Type B pancreatic cell (in vitro differentiated cells): ENCODE results near the gene SH3RF2. TPM values are rescaled to one million over a fixed set of nuclear protein-coding genes. Genes with fewer than 3 reads are reported as not detected.

ENCODE experiments used
- DNase-seq: peaks from one replicate; pipeline ENCODE4 v3.0.0; 2021; ENCODE audit warnings: mixed read lengths; ENCODE audit not compliant: unreplicated experiment; ENCODE audit errors: extremely low spot score
- H3K27ac Mint-ChIP-seq: 2 replicates; pipeline ENCODE4 v1.8.0; 2021; ENCODE audit warnings: mild to moderate bottlenecking, mixed read lengths
- H3K27me3 Mint-ChIP-seq: 2 replicates; pipeline ENCODE4 v1.8.0; 2021; ENCODE audit warnings: mixed read lengths
- H3K36me3 Mint-ChIP-seq: 2 replicates; pipeline ENCODE4 v1.8.0; 2021; ENCODE audit warnings: mixed read lengths
- H3K4me1 Mint-ChIP-seq: one replicate; pipeline ENCODE4 v1.8.0; 2021; ENCODE audit warnings: mixed read lengths; ENCODE audit not compliant: unreplicated experiment
- H3K4me3 Mint-ChIP-seq: 2 replicates; pipeline ENCODE4 v1.8.0; 2021; ENCODE audit warnings: mild to moderate bottlenecking, mixed read lengths
- H3K9me3 Mint-ChIP-seq: 2 replicates; pipeline ENCODE4 v1.8.0; 2021; ENCODE audit warnings: mixed read lengths
- CTCF ChIP-seq: fragments of 200-600 bp; sonication (generic); conservative IDR thresholded peaks from 2 replicates; pipeline ENCODE4 v1.5.0; 2021; ENCODE audit warnings: antibody characterized with exemption, mild to moderate bottlenecking
- total RNA-seq: library from RNA; stranded (reverse); gene quantifications from 2 replicates; pipeline ENCODE4 v1.2.1, GENCODE V29; 2021; ENCODE audit warnings: low replicate concordance

The SH3RF2 gene
- total RNA-seq, 1 donor from 2014 or later = 11.2 TPM

- H3K27ac Mint-ChIP-seq = no peak overlapping the region
- H3K27me3 Mint-ChIP-seq = no peaks in the 10 kb centered on the region
- no peak for TF ChIP-seq CTCF
- no peaks in the 10 kb centered on the region for H3K9me3 Mint-ChIP-seq
- DNase-seq = no peak
- peaks cover 34% of the 10 kb centered on the region for H3K4me1 Mint-ChIP-seq
- no peaks in the 10 kb centered on the region for H3K36me3 Mint-ChIP-seq
- no peak overlapping the region for H3K4me3 Mint-ChIP-seq
Measured at GRCh38 chr5:145975001-145975360, 38.6 kb downstream of the SH3RF2 start.

DNA sequence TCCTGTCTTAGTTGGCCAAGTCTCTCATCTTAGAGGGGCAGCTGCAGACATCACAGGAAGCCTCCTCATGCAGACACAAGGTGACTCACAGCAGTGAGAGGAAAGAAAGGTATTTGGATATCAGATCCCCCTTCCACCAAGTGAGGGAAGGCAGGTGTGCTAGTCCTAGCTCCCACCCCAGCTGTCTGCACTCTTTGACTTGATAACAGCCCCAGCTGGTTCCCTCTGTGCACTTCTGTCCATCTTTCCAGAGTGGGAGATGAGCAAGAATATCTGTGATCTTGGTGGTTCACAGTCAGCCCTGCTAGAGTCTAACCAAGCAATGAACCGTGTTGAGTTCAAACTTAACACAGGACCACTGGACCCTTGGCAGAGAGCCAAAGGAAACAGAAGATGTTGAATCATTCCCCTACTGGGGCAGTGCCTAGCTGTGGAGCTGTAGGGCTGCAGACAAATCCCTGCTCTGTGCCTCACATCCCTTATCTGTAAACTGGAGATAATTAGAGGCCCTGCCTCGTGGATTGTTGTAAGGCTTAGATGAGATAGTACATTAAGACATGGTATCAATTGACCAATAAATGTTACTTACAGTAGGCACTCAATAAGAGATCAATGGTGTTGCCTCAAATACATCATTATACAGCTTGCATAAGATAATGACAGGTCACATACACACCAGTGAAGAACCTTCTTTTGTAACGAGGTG, 39.1 kb downstream of the SH3RF2 start:
- Mint-ChIP-seq H3K27me3 (no peaks in the 10 kb centered on the region), H3K36me3 (no peaks in the 10 kb centered on the region), H3K4me1 (peaks cover 40% of the 10 kb centered on the region), H3K27ac (peak overlapping the region; percentile 26), H3K4me3 (no peak overlapping the region), H3K9me3 (no peaks in the 10 kb centered on the region)
- no peak for TF ChIP-seq CTCF
- DNase-seq = no peak

- TF ChIP-seq CTCF = no peak
- Mint-ChIP-seq H3K27ac (no peak overlapping the region), H3K4me1 (peaks cover 48% of the 10 kb centered on the region), H3K27me3 (no peaks in the 10 kb centered on the region), H3K36me3 (no peaks in the 10 kb centered on the region), H3K9me3 (no peaks in the 10 kb centered on the region), H3K4me3 (no peak overlapping the region)
- no peak for DNase-seq
Measured at GRCh38 chr5:145976431-145977155, 40.2 kb downstream of the SH3RF2 start.

GRCh38 chr5:145978171-145978570, 41.8 kb downstream of the SH3RF2 start:
- no peak for DNase-seq
- Mint-ChIP-seq H3K9me3 (no peaks in the 10 kb centered on the region), H3K36me3 (no peaks in the 10 kb centered on the region), H3K27me3 (no peaks in the 10 kb centered on the region), H3K4me1 (peaks cover 52% of the 10 kb centered on the region), H3K27ac (no peak overlapping the region), H3K4me3 (no peak overlapping the region)
- no peak for TF ChIP-seq CTCF

DNA sequence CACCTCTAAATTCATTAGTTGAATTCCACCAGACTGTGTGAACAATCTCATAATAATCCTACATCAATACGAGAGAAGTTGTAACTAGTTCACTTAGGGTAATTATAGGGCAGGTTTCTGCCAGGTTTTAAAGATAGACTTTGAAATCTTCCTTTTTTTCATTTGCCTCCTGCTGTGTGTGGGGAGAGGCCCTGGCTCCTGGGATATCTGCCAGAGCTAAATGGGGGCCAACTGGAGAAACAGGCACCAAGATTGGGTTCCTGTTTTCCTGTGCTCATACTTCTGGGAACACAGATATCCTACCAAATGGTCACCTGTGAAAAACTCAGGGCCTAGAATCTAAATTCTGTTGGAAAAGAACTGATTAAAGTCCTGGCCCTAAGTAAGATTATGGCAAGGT, 42.3 kb downstream of the SH3RF2 start:
- DNase-seq = no peak
- Mint-ChIP-seq H3K4me1 (peaks cover 54% of the 10 kb centered on the region), H3K27ac (no peak overlapping the region), H3K27me3 (no peaks in the 10 kb centered on the region), H3K36me3 (no peaks in the 10 kb centered on the region), H3K4me3 (no peak overlapping the region), H3K9me3 (no peaks in the 10 kb centered on the region)
- TF ChIP-seq CTCF = no peak
